CD1c-positive myeloid dendritic cell (primary cell): ENCODE measurements around the gene RBMS3.
A peak's percentile ranks its signal among the peaks of the same experiment; 100 is the strongest.
"Not testable (repeated sequence)": the region's sequence is repeated elsewhere in the genome, so short reads cannot be mapped to it uniquely, and the experiment has no call there.

Experiments
- DNase-seq: peaks from one replicate; pipeline ENCODE4 v3.0.0-alpha.2; 2016; ENCODE audit errors: extremely low spot score

Gene RBMS3

GRCh38 chr3:29280404-29281093, at the start of gene RBMS3:
Gene RBMS3 (plus strand): TSS chr3:29281071.
- DNase-seq: peak; percentile 52

GRCh38 chr3:29233126-29233525, 47.7 kb upstream of the RBMS3 start:
- not testable (repeated sequence) for DNase-seq

- DNase-seq: no peak
Observed at GRCh38 chr3:29236146-29236840, 44.6 kb upstream of the RBMS3 start.

GRCh38 chr3:29239376-29239775, 41.5 kb upstream of the RBMS3 start:
- DNase-seq: no peak

GRCh38 chr3:29240248-29240647, 40.6 kb upstream of the RBMS3 start:
- DNase-seq: peak; percentile 11

- no peak for DNase-seq
Observed at GRCh38 chr3:29240887-29241286, 40.0 kb upstream of the RBMS3 start.

- no peak for DNase-seq
Observed at GRCh38 chr3:29241855-29242254, 39.0 kb upstream of the RBMS3 start.

- DNase-seq: no peak
Observed at GRCh38 chr3:29242296-29242695, 38.6 kb upstream of the RBMS3 start.

- DNase-seq: no peak
Observed at GRCh38 chr3:29245441-29245840, 35.4 kb upstream of the RBMS3 start.

- no peak for DNase-seq
Observed at GRCh38 chr3:29247088-29247745, 33.7 kb upstream of the RBMS3 start.

GRCh38 chr3:29249829-29250345, 31.0 kb upstream of the RBMS3 start:
- no peak for DNase-seq

GRCh38 chr3:29255854-29256696, 24.8 kb upstream of the RBMS3 start:
- DNase-seq: no peak

GRCh38 chr3:29258161-29258560, 22.7 kb upstream of the RBMS3 start:
- DNase-seq: no peak

GRCh38 chr3:29261119-29261518, 19.8 kb upstream of the RBMS3 start:
- no peak for DNase-seq

GRCh38 chr3:29263476-29263875, 17.4 kb upstream of the RBMS3 start:
- DNase-seq: no peak

- no peak for DNase-seq
Observed at GRCh38 chr3:29265509-29266072, 15.3 kb upstream of the RBMS3 start.

- DNase-seq: no peak
Observed at GRCh38 chr3:29267226-29267625, 13.6 kb upstream of the RBMS3 start.

- DNase-seq: no peak
Observed at GRCh38 chr3:29268651-29269050, 12.2 kb upstream of the RBMS3 start.

- DNase-seq: no peak
Observed at GRCh38 chr3:29270752-29271151, 10.1 kb upstream of the RBMS3 start.

- DNase-seq: no peak
Observed at GRCh38 chr3:29271475-29271874, 9.4 kb upstream of the RBMS3 start.

GRCh38 chr3:29274667-29275066, 6.2 kb upstream of the RBMS3 start:
- no peak for DNase-seq
